HepG2 (cell line): ENCODE measurements around the gene RNF8. TPM values are rescaled to one million over a fixed set of nuclear protein-coding genes. Genes with fewer than 3 reads are reported as not detected.

ENCODE experiments used
- ATAC-seq: fragments of 200-7000 bp; cut with Tn5 transposase; 3 replicates; pipeline ENCODE4 v1.9.1; 2020; ENCODE audit warnings: mild to moderate bottlenecking, moderate library complexity
- BruUV-seq: library from RNA; stranded (reverse); fragments of 400-500 nt; replicated peaks from 2 replicates; lab custom pipeline; 2021; lab: Mats Ljungman, UMichigan
- CTCF ChIA-PET: fragments of 300-600 bp; formaldehyde crosslinking; extraction: SDS; loops from one replicate; lab custom pipeline; 2021; ENCODE audit warnings: low total read pairs, inconsistent platforms, low intra/inter-chr PET ratio; lab: Yijun Ruan, JAX
- POLR2A ChIA-PET: fragments of 350-600 bp; sonication (Branson Sonifier 250); formaldehyde crosslinking; loops from one replicate; lab custom pipeline; 2020; ENCODE audit warnings: antibody characterized with exemption, inconsistent platforms; lab: Yijun Ruan, JAX
- DNase-seq: peaks from one replicate; pipeline ENCODE4 v3.0.0-alpha.2; 2015; ENCODE audit warnings: low spot score
- FAIRE-seq: peaks from 3 replicates; lab custom pipeline; 2011; peaks lifted over from hg19 to GRCh38; lab: Jason Lieb, UNC
- H2AFZ ChIP-seq: one replicate; pipeline ENCODE4 v1.6.1; 2011; ENCODE audit warnings: low read length, inconsistent platforms
- H3K27ac ChIP-seq: fragments of 300-600 bp; 3 replicates; pipeline ENCODE4 v1.8.0; 2011; ENCODE audit warnings: mixed run types, mild to moderate bottlenecking, mixed read lengths, low read length, inconsistent platforms; ENCODE audit not compliant: insufficient read depth; ENCODE audit errors: extremely low read length
- H3K27me3 ChIP-seq, 2 experiments: fragments of 200-600 bp in 1 of 2; 2 replicates in 1 of 2; 3 replicates in 1 of 2; pipeline versions ENCODE4 v1.6.0 to v1.8.0; 2011; ENCODE audit warnings: low read length in 2 of 2, mild to moderate bottlenecking in 2 of 2, moderate library complexity in 2 of 2, inconsistent platforms in 1 of 2; ENCODE audit not compliant: insufficient read depth in 2 of 2, control insufficient read depth in 1 of 2
- H3K36me3 ChIP-seq, 2 experiments: fragments of 200-600 bp in 1 of 2; replicated peaks in 1 of 2; 2 replicates in 1 of 2; 3 replicates in 1 of 2; pipeline versions ENCODE4 v1.5.1 to v1.8.0; 2011; ENCODE audit warnings: low read length in 2 of 2, inconsistent platforms in 1 of 2; ENCODE audit not compliant: insufficient read depth in 2 of 2, control insufficient read depth in 1 of 2
- H3K4me1 ChIP-seq: 2 replicates; pipeline ENCODE4 v1.5.1; 2012; ENCODE audit warnings: low read length, inconsistent platforms; ENCODE audit not compliant: insufficient read depth
- H3K4me2 ChIP-seq: 2 replicates; pipeline ENCODE4 v1.6.0; 2011; ENCODE audit warnings: low read depth, low read length, inconsistent platforms
- H3K4me3 ChIP-seq, 3 experiments: fragments of 200-600 bp in 1 of 3; sonication (generic), shearing (Covaris generic) in 1 of 3; replicated peaks in 1 of 3; 2 replicates each; pipeline ENCODE4 v1.5.1; 2011 to 2016; ENCODE audit warnings: low read length in 3 of 3, inconsistent platforms in 2 of 3, low read depth in 2 of 3, mild to moderate bottlenecking in 2 of 3, control low read depth in 1 of 3, mixed read lengths in 1 of 3; ENCODE audit not compliant: insufficient read depth in 1 of 3
- H3K79me2 ChIP-seq: one replicate; pipeline ENCODE4 v1.6.1; 2011; ENCODE audit warnings: low read length, inconsistent platforms; ENCODE audit not compliant: insufficient read depth
- H3K9ac ChIP-seq: 2 replicates; pipeline ENCODE4 v1.6.0; 2011; ENCODE audit warnings: mild to moderate bottlenecking, low read depth, low read length, inconsistent platforms; ENCODE audit not compliant: insufficient read depth
- H3K9me3 ChIP-seq: 2 replicates; pipeline ENCODE4 v1.5.1; 2012; ENCODE audit warnings: mild to moderate bottlenecking, low read length
- H4K20me1 ChIP-seq: 2 replicates; pipeline ENCODE4 v1.6.0; 2011; ENCODE audit warnings: inconsistent platforms, mild to moderate bottlenecking, low read length, moderate library complexity; ENCODE audit not compliant: insufficient read depth
- FOSL1 ChIP-seq: sonication (generic); formaldehyde crosslinking; IDR thresholded peaks from 2 replicates; pipeline ENCODE4 v1.9.0; 2021; ENCODE audit warnings: missing genetic modification reagents, borderline replicate concordance
- FOXA1 ChIP-seq, 2 experiments: fragments of 450-650 bp in 1 of 2; sonication (generic) in 1 of 2; formaldehyde crosslinking in 1 of 2; IDR thresholded peaks; 2 replicates each; pipeline versions ENCODE4 v1.4.0 to v1.6.1; 2016 to 2020; ENCODE audit warnings: missing genetic modification reagents in 1 of 2
- NFE2L1 ChIP-seq: sonication (generic); formaldehyde crosslinking; IDR thresholded peaks from 2 replicates; pipeline ENCODE4 v1.4.0; 2020; ENCODE audit warnings: missing genetic modification reagents, mild to moderate bottlenecking, borderline replicate concordance
- NFYC ChIP-seq: IDR thresholded peaks from 2 replicates; pipeline ENCODE4 v1.6.1; 2016; ENCODE audit warnings: missing genetic modification reagents, missing compliant biosample characterization
- NONO ChIP-seq, 2 experiments: fragments of 450-650 bp in 1 of 2; sonication (generic) in 1 of 2; formaldehyde crosslinking in 1 of 2; IDR thresholded peaks in 1 of 2; conservative IDR thresholded peaks in 1 of 2; 2 replicates each; pipeline versions ENCODE4 v1.6.1 to v1.8.0; 2017 to 2022; ENCODE audit warnings: mild to moderate bottlenecking in 1 of 2, missing genetic modification reagents in 1 of 2, moderate library complexity in 1 of 2
- PREB ChIP-seq: sonication (generic); formaldehyde crosslinking; IDR thresholded peaks from 2 replicates; pipeline ENCODE4 v1.4.0; 2020; ENCODE audit warnings: missing genetic modification reagents
- ZNF224 ChIP-seq: sonication (generic); formaldehyde crosslinking; IDR thresholded peaks from 2 replicates; pipeline ENCODE4 v1.5.0; 2020; ENCODE audit warnings: mild to moderate bottlenecking, missing genetic modification reagents
- ZNF317 ChIP-seq: sonication (generic); formaldehyde crosslinking; IDR thresholded peaks from 2 replicates; pipeline ENCODE4 v1.5.0; 2020; ENCODE audit warnings: mild to moderate bottlenecking, missing genetic modification reagents
- ZNF430 ChIP-seq: sonication (generic); formaldehyde crosslinking; IDR thresholded peaks from 2 replicates; pipeline ENCODE4 v1.9.0; 2021; ENCODE audit warnings: mild to moderate bottlenecking, missing genetic modification reagents
- WGBS: methylation state at CpG from one replicate; pipeline ENCODE4 v1.1.6; 2017; ENCODE audit warnings: low lambda C conversion rate; 5-methylcytosine and 5-hydroxymethylcytosine counted together
- in situ Hi-C: cut with HindIII; loops from 2 replicates; pipeline ENCODE4 v1.10.0; 2017; ENCODE audit warnings: low pct_unique_long_range_greater_than_20kb; ENCODE audit not compliant: extremely low pct_ligation_motif_present
- intact Hi-C: fragments of 100-400 bp; cut with micrococcal nuclease; formaldehyde crosslinking; loops from one replicate; pipeline ENCODE4 v1.10.0; 2022; ENCODE audit not compliant: unreplicated experiment
- polyA plus RNA-seq, 8 experiments: library from polyadenylated mRNA; depleted of rRNA in 3 of 8; stranded (reverse) in 7 of 8; unstranded in 1 of 8; fragments of >200 nt; fragmentation: Illumina TruSeq in 4 of 8; extraction: Trizol in 4 of 8; gene quantifications; 2 replicates each; pipeline versions ENCODE4 v1.2.1 to v1.2.3, GENCODE V29; 2011 to 2016; ENCODE audit warnings: low read depth in 4 of 8, missing spikeins in 1 of 8, mixed read lengths in 1 of 8; ENCODE audit not compliant: insufficient read depth in 1 of 8
- total RNA-seq, 5 experiments: library from RNA; depleted of rRNA; stranded (reverse); fragments of >200 nt; fragmentation: Illumina TruSeq; extraction: Trizol; gene quantifications; 2 replicates each; pipeline ENCODE4 v1.2.3, GENCODE V29; 2016; ENCODE audit warnings: low read depth in 1 of 5
- TF ChIP-seq, protein P1 (sequence below): sonication (generic); formaldehyde crosslinking; IDR thresholded peaks from 2 replicates; pipeline ENCODE4 v1.4.0; 2020; ENCODE audit warnings: missing genetic modification reagents, borderline replicate concordance
- TF ChIP-seq, protein P2 (sequence below): sonication (generic); formaldehyde crosslinking; IDR thresholded peaks from 2 replicates; pipeline ENCODE4 v1.5.1; 2020; ENCODE audit warnings: missing genetic modification reagents, mild to moderate bottlenecking, borderline replicate concordance

RNF8 gene
- total and polyA plus RNA-seq, 2 of the 13 experiments (the other 11 are each of a cell fraction or from before 2014, with no cell fraction given): 21.8 to 47.6 TPM

DNA sequence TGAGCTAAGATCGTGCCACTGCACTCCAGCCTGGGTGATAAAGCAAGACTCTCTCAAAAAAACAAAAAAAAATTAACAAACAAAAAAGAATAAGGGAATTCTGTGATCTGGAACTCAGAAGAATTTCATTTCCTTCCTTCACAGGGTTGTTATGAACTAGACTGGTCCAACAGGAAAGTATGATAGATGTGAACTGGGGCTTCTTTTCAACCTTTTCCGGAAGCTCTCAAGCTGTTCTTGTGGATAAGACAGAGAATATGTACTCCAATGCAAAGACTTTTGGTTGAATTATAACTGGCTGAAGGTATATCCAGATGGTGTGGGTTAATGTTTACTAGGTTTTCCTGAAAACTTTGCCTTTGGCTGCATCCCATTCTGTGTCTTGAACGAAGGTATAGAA is 5.3 kb downstream of the RNF8 start:
- no peak for TF ChIP-seq FOSL1 (CRISPR knock-in tag)
- TF ChIP-seq FOXA1 (IDR thresholded peaks at IDR 0.05): no peak
- TF ChIP-seq FOXA1 (CRISPR knock-in tag; IDR thresholded peaks at IDR 0.05): no peak
- no peak for TF ChIP-seq ZNF430 (CRISPR knock-in tag)
- no peak for TF ChIP-seq PREB
- TF ChIP-seq NFYC (CRISPR knock-in tag): no peak
- Histone ChIP-seq H4K20me1 (peaks cover 4% of the 10 kb centered on the region; the same call in 1 of the 2 replicates), H3K4me3 (no peak overlapping the region), H3K4me1 (peaks cover 41% of the 10 kb centered on the region), H3K4me2 (no peak overlapping the region), H3K27ac (no peak overlapping the region), H3K9me3 (no peaks in the 10 kb centered on the region), H2AFZ (no peak overlapping the region), H3K9ac (no peak overlapping the region), H3K79me2 (peaks cover 38% of the 10 kb centered on the region), H3K27me3 (no peaks in the 10 kb centered on the region), H3K36me3 (peaks cover 13 to 35% of the 10 kb centered on the region in 2 experiments)
- POLR2A ChIA-PET: no interaction called here
- FAIRE-seq (no peak), DNase-seq (no peak), ATAC-seq (no peak)
- in situ Hi-C loops (no loop called here), intact Hi-C loops (no loop called here)
- CTCF ChIA-PET: no interaction called here
- BruUV-seq: no TSS peak
- WGBS: 86% methylated on average over 3 of the region's 3 CpGs

- no peaks in the 10 kb centered on the region for H3K27me3 ChIP-seq
- no peak overlapping the region for H3K4me2 ChIP-seq
- H3K4me3 ChIP-seq: no peak overlapping the region
- intact Hi-C loops (no loop called here), in situ Hi-C loops (no loop called here)
- H3K79me2 ChIP-seq: peaks cover 11% of the 10 kb centered on the region
- peaks cover 29% of the 10 kb centered on the region for H3K4me1 ChIP-seq
- H3K36me3 ChIP-seq: peaks cover 13 to 35% of the 10 kb centered on the region in 2 experiments
- WGBS: 93% methylated on average over 2 of the region's 2 CpGs
- H4K20me1 ChIP-seq: peaks cover 4% of the 10 kb centered on the region; the same call in 1 of the 2 replicates
- no peak overlapping the region for H3K27ac ChIP-seq
- ChIA-PET POLR2A (no interaction called here), CTCF (no interaction called here)
- H2AFZ ChIP-seq: no peak overlapping the region
- FAIRE-seq: no peak
- no TSS peak for BruUV-seq
- no peak overlapping the region for H3K9ac ChIP-seq
- no peak for ATAC-seq
- no peak for DNase-seq
- no peaks in the 10 kb centered on the region for H3K9me3 ChIP-seq
- TF ChIP-seq, protein P1, sequence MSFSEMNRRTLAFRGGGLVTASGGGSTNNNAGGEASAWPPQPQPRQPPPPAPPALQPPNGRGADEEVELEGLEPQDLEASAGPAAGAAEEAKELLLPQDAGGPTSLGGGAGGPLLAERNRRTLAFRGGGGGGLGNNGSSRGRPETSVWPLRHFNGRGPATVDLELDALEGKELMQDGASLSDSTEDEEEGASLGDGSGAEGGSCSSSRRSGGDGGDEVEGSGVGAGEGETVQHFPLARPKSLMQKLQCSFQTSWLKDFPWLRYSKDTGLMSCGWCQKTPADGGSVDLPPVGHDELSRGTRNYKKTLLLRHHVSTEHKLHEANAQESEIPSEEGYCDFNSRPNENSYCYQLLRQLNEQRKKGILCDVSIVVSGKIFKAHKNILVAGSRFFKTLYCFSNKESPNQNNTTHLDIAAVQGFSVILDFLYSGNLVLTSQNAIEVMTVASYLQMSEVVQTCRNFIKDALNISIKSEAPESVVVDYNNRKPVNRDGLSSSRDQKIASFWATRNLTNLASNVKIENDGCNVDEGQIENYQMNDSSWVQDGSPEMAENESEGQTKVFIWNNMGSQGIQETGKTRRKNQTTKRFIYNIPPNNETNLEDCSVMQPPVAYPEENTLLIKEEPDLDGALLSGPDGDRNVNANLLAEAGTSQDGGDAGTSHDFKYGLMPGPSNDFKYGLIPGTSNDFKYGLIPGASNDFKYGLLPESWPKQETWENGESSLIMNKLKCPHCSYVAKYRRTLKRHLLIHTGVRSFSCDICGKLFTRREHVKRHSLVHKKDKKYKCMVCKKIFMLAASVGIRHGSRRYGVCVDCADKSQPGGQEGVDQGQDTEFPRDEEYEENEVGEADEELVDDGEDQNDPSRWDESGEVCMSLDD (CRISPR knock-in tag): no peak
- no peak for TF ChIP-seq ZNF317 (CRISPR knock-in tag)
- TF ChIP-seq NONO (IDR thresholded peaks at IDR 0.05): no peak
- TF ChIP-seq NONO (CRISPR knock-in tag; conservative IDR thresholded peaks at IDR 0.05): no peak
- TF ChIP-seq ZNF224 (CRISPR knock-in tag): no peak
- no peak for TF ChIP-seq NFE2L1 (CRISPR knock-in tag)
- TF ChIP-seq, protein P2, sequence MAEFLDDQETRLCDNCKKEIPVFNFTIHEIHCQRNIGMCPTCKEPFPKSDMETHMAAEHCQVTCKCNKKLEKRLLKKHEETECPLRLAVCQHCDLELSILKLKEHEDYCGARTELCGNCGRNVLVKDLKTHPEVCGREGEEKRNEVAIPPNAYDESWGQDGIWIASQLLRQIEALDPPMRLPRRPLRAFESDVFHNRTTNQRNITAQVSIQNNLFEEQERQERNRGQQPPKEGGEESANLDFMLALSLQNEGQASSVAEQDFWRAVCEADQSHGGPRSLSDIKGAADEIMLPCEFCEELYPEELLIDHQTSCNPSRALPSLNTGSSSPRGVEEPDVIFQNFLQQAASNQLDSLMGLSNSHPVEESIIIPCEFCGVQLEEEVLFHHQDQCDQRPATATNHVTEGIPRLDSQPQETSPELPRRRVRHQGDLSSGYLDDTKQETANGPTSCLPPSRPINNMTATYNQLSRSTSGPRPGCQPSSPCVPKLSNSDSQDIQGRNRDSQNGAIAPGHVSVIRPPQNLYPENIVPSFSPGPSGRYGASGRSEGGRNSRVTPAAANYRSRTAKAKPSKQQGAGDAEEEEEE (CRISPR knock-in tag): no peak
These were observed 8.5 kb downstream of the RNF8 start for GRCh38 chr6:37362101-37362828.
